ENCODE results near the gene ESYT1. TPM values are rescaled to one million over a fixed set of nuclear protein-coding genes. Genes with fewer than 3 reads are reported as not detected.

The ESYT1 gene
- total and polyA plus RNA-seq, 2 donors (not counting 3 experiments of a cell fraction or from before 2014, with no cell fraction given) = 161 to 234 TPM

DNA sequence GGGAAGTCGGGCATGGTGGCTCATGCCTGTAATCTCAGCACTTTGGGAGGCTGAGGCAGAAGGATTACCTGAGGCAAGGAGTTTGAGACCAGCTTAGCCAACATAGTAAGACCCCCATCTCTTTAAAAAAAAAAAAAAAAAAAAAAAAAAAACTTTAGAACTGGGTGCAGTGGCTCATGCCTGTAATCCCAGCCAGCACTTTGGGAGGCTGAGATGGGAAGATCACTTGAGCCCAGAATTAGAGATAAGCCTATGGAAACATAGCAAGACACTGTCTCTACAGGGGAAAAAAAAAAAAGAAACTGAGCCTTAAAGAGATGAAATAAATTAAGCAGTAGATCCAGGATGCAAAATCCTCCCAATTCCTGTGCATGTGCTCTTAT lies 25.4 kb upstream of the ESYT1 start:
- Histone ChIP-seq H3K36me3 (ENCODE audit: control insufficient read depth in 2 of 2, extremely low read depth in 1 of 2, insufficient read depth in 2 of 2, low read length in 2 of 2) (peaks cover 4 to 6% of the 10 kb centered on the region in 2 experiments), H4K20me1 (replicated peaks; ENCODE audit: control insufficient read depth, extremely low read depth, insufficient read depth, low read length) (no peaks in the 10 kb centered on the region), H3K4me3 (replicated peaks in 1 of 3; ENCODE audit: insufficient read depth in 1 of 3, low read depth in 1 of 3, low read length in 3 of 3) (no peak overlapping the region), H3K9ac (replicated peaks; ENCODE audit: extremely low read depth, insufficient read depth, low read length) (no peak overlapping the region), H3K27ac (ENCODE audit: insufficient read depth, low read depth, low read length) (no peak overlapping the region), H2AFZ (ENCODE audit: low read depth, low read length) (no peak overlapping the region), H3K9me3 (replicated peaks; ENCODE audit: control insufficient read depth, insufficient read depth, low read length) (no peaks in the 10 kb centered on the region), H3K79me2 (ENCODE audit: control insufficient read depth, insufficient read depth, low read length) (peaks cover 32% of the 10 kb centered on the region), H3K27me3 (ENCODE audit: control insufficient read depth in 2 of 2, insufficient read depth in 2 of 2, low read length in 2 of 2) (peaks cover 0 to 6% of the 10 kb centered on the region in 2 experiments), H3K9me1 (replicated peaks; ENCODE audit: control insufficient read depth, extremely low read depth, insufficient read depth, low read length) (no peaks in the 10 kb centered on the region), H3K4me2 (ENCODE audit: insufficient read depth, low read length) (no peak overlapping the region), H3K4me1 (ENCODE audit: control insufficient read depth, extremely low read depth, insufficient read depth, low read length) (peaks cover 31% of the 10 kb centered on the region)
- no TSS peak for BruUV-seq (replicated peaks)
- intact Hi-C loops (cut with micrococcal nuclease) = no loop called here
- FAIRE-seq (no peak), DNase-seq (ENCODE audit: low read depth, low spot score) (no peak)
- no peak for TF ChIP-seq JUN (IDR thresholded peaks at IDR 0.05; ENCODE audit: borderline replicate concordance, insufficient read depth, insufficient read length, low read depth)
- no peak for TF ChIP-seq GATA2 (IDR thresholded peaks at IDR 0.05; ENCODE audit: insufficient read depth, insufficient read length, low read depth, low read length)
- TF ChIP-seq EZH2 (IDR thresholded peaks at IDR 0.05; ENCODE audit: borderline replicate concordance, low read depth, low read length, severe bottlenecking) = no peak
- no peak for TF ChIP-seq MYC (IDR thresholded peaks at IDR 0.05; ENCODE audit: low read depth, low read length)
- TF ChIP-seq MAX (IDR thresholded peaks at IDR 0.05; ENCODE audit: insufficient read depth, insufficient read length) = no peak
- TF ChIP-seq POLR2AphosphoS5 (IDR thresholded peaks at IDR 0.05; ENCODE audit: insufficient read depth, low read depth, low read length) = no peak
- TF ChIP-seq POLR2A (IDR thresholded peaks at IDR 0.05; ENCODE audit: low read depth, low read length) = no peak
- TF ChIP-seq FOS (IDR thresholded peaks at IDR 0.05; ENCODE audit: borderline replicate concordance, insufficient read depth, low read length) = no peak
- no peak for TF ChIP-seq CTCF (IDR thresholded peaks at IDR 0.05; ENCODE audit: extremely low read depth in 1 of 2, insufficient read depth in 1 of 2, low read depth in 1 of 2, low read length in 2 of 2)
- POLR2A ChIA-PET = interaction anchor here (3.3 kb wide), 1 partner anchor 14 kb away, joined by 37 read pairs; the partner anchor contains the start of genes RPL41 and ZC3H10
- dilution Hi-C loops (cut with MboI; ENCODE audit: extremely low pct_ligation_motif_present, low sequenced_read_pairs) = no loop called here
- CTCF ChIA-PET = interaction anchor here (3.1 to 5.3 kb wide), 4 partner anchors 17 to 363 kb away, joined by 18 to 59 read pairs (median 28); partner anchors contain the start of gene ERBB3
